HG03442 (cell line): ENCODE results near the gene RSL24D1.
"Not testable (repeated sequence)": the region's sequence is repeated elsewhere in the genome, so short reads cannot be mapped to it uniquely, and the experiment has no call there.

Experiments
- ATAC-seq: cut with Tn5 transposase; IDR thresholded peaks from one replicate; pipeline ENCODE4 v1.9.1; 2021; ENCODE audit warnings: mild to moderate bottlenecking, moderate library complexity; ENCODE audit not compliant: unreplicated experiment

The RSL24D1 gene

GRCh38 chr15:55218056-55218455 lies 21.3 kb upstream of the RSL24D1 start:
- ATAC-seq: no peak

- ATAC-seq: no peak
Measured at GRCh38 chr15:55204464-55204863, 7.7 kb upstream of the RSL24D1 start.

- ATAC-seq: no peak
Measured at GRCh38 chr15:55202206-55202605, 5.5 kb upstream of the RSL24D1 start.

DNA sequence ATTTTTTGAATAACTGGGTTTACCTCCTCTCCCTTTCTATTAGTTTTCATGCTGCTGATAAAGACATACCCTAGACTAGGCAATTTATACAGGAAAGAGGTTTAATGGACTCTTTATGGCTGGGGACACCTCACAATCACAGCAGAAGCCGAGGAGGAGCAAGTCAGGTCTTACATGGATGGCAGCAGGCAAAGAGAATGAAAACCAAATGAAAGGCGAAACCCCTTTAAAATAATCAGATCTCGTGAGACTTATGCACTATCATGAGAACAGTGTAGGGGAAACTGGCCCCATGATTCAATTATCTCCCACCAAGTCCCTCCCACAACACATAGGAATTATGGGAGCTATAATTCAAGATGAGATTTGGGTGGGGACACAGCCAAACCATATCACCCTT lies 2.0 kb upstream of the RSL24D1 start:
- ATAC-seq: no peak

DNA sequence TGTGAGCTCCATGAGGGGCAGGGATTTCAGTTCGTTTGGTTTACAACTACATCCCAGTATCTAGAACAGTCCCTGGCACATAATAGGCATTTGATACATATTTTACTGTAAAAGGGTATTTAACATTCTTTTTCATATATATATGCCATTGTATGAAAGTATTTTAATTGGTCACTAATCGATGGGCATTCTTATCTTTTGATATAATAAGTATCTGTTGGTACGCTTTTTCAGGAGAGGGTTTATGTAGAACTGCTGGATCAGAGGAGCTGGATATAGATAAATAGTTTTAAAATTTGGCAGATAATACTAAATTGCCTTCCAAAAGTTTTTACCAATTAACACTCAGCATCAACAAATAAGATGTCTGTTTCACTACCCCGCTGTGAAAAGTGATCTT lies 978 bp upstream of the RSL24D1 start:
- ATAC-seq: no peak

DNA sequence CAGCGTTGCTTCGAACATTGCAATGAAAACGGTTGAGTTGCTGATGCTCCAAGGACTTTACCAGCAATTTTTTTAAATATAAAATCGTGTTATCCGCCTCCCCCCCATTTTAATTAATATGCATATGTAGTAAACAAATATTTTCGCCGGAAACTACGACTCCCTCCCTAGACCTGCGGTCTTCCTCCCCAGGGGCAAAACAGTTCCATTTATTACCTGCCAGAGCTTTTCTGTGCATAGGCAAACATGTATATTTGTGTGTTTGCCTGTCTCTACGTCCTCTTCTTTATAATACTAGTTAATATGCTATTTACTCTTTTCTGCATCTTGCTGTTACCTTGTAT lies 593 bp upstream of the RSL24D1 start:
- peak; percentile 4 for ATAC-seq

- no peak for ATAC-seq
Measured at GRCh38 chr15:55195996-55196395, 745 bp downstream of the RSL24D1 start.

GRCh38 chr15:55194256-55194655 lies 2.5 kb downstream of the RSL24D1 start:
- ATAC-seq: no peak

DNA sequence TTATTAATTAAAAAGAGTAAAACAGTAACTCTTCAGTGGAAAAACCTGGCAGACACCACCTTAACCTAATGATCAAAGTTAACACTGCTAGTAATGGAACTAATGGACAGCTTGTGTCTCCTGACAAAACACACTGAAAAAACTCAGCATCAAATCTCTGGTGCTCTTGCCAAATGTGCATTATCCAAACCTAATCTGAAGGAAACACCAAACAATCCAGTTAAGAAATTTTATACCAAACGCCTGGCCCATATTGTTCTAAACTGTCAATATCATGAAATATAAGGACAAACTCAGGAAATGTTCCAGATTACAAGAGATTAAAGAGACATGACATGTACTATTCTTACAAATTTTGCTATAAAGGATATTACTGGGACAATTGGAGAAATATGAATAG lies 10.4 kb downstream of the RSL24D1 start:
- no peak for ATAC-seq

- ATAC-seq: no peak
Measured at GRCh38 chr15:55183679-55184078, 13.1 kb downstream of the RSL24D1 start.

GRCh38 chr15:55179141-55179540 lies 17.6 kb downstream of the RSL24D1 start:
- no peak for ATAC-seq

- ATAC-seq: no peak
Measured at GRCh38 chr15:55170361-55170760, 26.4 kb downstream of the RSL24D1 start.

- peak; percentile 94 for ATAC-seq
Measured at GRCh38 chr15:55168350-55168974, 28.3 kb downstream of the RSL24D1 start.

- ATAC-seq: no peak
Measured at GRCh38 chr15:55164284-55164683, 32.5 kb downstream of the RSL24D1 start.

- ATAC-seq: no peak
Measured at GRCh38 chr15:55151631-55152030, 45.1 kb downstream of the RSL24D1 start.

GRCh38 chr15:55143132-55143531 lies 53.6 kb downstream of the RSL24D1 start:
- not testable (repeated sequence) for ATAC-seq

DNA sequence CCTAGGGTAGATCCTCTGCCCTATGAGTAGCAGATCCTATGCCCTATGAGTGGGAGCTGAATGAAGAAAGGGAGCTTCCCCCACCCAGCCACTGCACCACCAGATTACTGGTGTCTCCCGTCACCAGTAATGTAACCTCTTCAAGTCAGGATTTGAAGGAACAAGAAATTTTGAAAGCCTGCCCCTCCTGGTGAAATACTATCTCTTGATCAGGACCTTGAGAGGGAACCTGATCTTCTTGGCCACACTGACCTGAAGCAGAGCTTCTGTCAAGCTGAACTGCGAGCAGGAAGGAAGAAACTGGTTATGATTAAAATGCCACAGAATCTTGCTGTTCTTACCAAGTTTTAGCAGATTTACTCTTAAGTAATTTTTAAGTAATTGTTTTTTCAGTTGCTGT lies 62.8 kb downstream of the RSL24D1 start:
- no peak for ATAC-seq

DNA sequence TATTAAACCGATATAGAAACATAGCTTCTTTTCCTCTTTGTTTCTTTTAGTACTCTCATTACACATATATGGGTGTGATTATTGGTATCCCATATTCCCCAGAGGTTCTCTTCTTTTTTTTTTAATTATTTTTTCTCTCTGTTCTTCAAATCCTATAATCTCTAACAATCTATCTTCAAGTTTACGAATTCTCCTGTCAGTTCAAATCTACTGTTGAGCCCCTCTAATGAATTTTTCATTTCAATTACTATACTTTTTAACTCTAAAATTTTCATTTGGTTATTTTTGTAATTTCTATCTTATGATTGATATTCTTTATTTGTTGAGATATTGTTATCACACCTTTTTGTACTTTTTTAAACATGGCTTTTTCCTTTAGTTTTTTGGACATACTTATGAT lies 64.1 kb downstream of the RSL24D1 start:
- ATAC-seq: no peak
